Measurements from ENCODE around the gene MPZ. TPM values are rescaled to one million over a fixed set of nuclear protein-coding genes. Genes with fewer than 3 reads are reported as not detected.
A peak's percentile ranks its signal among the peaks of the same experiment; 100 is the strongest.

The MPZ gene
- polyA plus RNA-seq, 3 donors = 0.16 to 9.4 TPM; not detected in 1

DNA sequence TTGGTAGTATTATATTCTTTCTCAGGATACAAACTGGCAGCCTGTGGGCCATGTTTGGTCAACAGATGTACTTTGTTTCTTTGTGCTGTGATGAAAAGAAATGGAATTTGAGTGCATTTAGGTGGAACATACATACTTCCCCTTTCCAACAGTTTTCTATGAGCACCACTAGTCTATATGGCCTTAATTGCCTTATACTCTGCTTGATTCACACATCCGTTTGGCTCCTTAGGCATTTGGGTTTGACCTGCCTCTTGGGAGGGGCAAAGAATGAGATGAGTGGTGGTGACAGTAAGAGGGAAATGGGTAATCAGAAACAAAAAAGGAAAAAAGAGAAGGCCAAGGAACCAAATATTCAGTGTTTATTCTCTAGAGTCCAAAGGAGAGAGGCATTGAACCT, 40.9 kb upstream of the MPZ start:
- no peak overlapping the region for H2AFZ ChIP-seq (ENCODE audit: insufficient read depth, low read depth, low read length, poor library complexity, severe bottlenecking)
- Mint-ChIP-seq H3K4me3 (no peak overlapping the region), H3K4me1 (peaks cover 17% of the 10 kb centered on the region), H3K9me3 (no peaks in the 10 kb centered on the region), H3K36me3 (peaks cover 31 to 40% of the 10 kb centered on the region in 2 donors), H3K27me3 (ENCODE audit: low read depth in 3 of 3) (no peaks in the 10 kb centered on the region), H3K27ac (peak overlapping the region; percentile 30 to 84 (median 47))
- no peak overlapping the region for H3K9ac ChIP-seq (ENCODE audit: insufficient read depth, low read length, poor library complexity, severe bottlenecking)
- no CpG with 5 or more reads among the region's 1 CpG for WGBS (ENCODE audit: insufficient coverage)
- no peak overlapping the region for H3K4me3 ChIP-seq (replicated peaks in 1 of 3; ENCODE audit: low read depth in 2 of 3, low read length in 3 of 3)
- H3K79me2 ChIP-seq (ENCODE audit: insufficient read depth, low read length) = no peaks in the 10 kb centered on the region
- intact Hi-C loops (cut with micrococcal nuclease) = no loop called here
- H3K4me1 ChIP-seq (ENCODE audit: control insufficient read depth in 1 of 2, insufficient read depth in 2 of 2, low read length in 2 of 2) = peaks cover 9 to 13% of the 10 kb centered on the region in 2 donors
- H3K9me3 ChIP-seq (replicated peaks in 1 of 2; ENCODE audit: control insufficient read depth in 1 of 2, insufficient read depth in 1 of 2, low read length in 2 of 2) = no peaks in the 10 kb centered on the region
- TF ChIP-seq, protein P1, sequence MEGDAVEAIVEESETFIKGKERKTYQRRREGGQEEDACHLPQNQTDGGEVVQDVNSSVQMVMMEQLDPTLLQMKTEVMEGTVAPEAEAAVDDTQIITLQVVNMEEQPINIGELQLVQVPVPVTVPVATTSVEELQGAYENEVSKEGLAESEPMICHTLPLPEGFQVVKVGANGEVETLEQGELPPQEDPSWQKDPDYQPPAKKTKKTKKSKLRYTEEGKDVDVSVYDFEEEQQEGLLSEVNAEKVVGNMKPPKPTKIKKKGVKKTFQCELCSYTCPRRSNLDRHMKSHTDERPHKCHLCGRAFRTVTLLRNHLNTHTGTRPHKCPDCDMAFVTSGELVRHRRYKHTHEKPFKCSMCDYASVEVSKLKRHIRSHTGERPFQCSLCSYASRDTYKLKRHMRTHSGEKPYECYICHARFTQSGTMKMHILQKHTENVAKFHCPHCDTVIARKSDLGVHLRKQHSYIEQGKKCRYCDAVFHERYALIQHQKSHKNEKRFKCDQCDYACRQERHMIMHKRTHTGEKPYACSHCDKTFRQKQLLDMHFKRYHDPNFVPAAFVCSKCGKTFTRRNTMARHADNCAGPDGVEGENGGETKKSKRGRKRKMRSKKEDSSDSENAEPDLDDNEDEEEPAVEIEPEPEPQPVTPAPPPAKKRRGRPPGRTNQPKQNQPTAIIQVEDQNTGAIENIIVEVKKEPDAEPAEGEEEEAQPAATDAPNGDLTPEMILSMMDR (IDR thresholded peaks at IDR 0.05) = no peak
- H3K27me3 ChIP-seq (ENCODE audit: control insufficient read depth in 2 of 2, insufficient read depth in 2 of 2, low read length in 2 of 2) = no peaks in the 10 kb centered on the region
- H3K4me2 ChIP-seq (replicated peaks; ENCODE audit: extremely low read depth, low read length, poor library complexity, severe bottlenecking) = no peak overlapping the region
- H3K36me3 ChIP-seq (replicated peaks in 1 of 2; ENCODE audit: control insufficient read depth in 1 of 2, insufficient read depth in 2 of 2, low read length in 2 of 2) = peaks cover 17 to 52% of the 10 kb centered on the region in 2 donors
- peaks cover 16% of the 10 kb centered on the region for H4K20me1 ChIP-seq (ENCODE audit: insufficient read depth, low read length)
- peak; percentile 13 to 30 (median 20) for DNase-seq
- H3K27ac ChIP-seq (ENCODE audit: low read depth in 1 of 2, low read length in 2 of 2) = peak overlapping the region in 1 of 2 donors; percentile 56

DNA sequence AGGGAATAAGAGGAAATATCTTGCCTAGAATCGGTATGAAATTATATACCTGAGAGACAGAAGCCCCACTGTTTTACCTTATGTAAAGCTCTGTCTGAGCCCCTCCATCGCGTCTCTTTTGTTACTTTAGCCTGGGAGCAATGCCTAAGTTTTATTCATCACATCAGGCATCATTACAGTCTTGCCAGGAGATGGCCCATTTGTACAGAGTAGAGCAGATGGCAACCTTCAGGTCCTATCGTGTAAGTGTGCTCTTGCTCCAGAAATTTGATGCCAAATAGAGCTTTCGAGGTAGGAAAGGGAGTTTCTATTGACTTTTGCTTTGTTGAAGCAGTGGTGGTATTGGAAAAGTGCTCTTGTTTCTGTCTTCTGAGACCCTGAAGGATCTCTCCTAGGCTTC, 33.1 kb upstream of the MPZ start:
- Mint-ChIP-seq H3K36me3 (peaks cover 54 to 83% of the 10 kb centered on the region in 2 donors), H3K9me3 (no peaks in the 10 kb centered on the region), H3K27ac (no peak overlapping the region), H3K4me3 (no peak overlapping the region), H3K27me3 (ENCODE audit: low read depth in 3 of 3) (peaks cover 0 to 2% (median 0%) of the 10 kb centered on the region in 3 donors), H3K4me1 (no peaks in the 10 kb centered on the region)
- Histone ChIP-seq H3K27me3 (ENCODE audit: control insufficient read depth in 2 of 2, insufficient read depth in 2 of 2, low read length in 2 of 2) (no peaks in the 10 kb centered on the region), H4K20me1 (ENCODE audit: insufficient read depth, low read length) (no peaks in the 10 kb centered on the region), H3K36me3 (replicated peaks in 1 of 2; ENCODE audit: control insufficient read depth in 1 of 2, insufficient read depth in 2 of 2, low read length in 2 of 2) (peaks cover 71 to 93% of the 10 kb centered on the region in 2 donors), H3K27ac (ENCODE audit: low read depth in 1 of 2, low read length in 2 of 2) (no peak overlapping the region), H3K4me2 (replicated peaks; ENCODE audit: extremely low read depth, low read length, poor library complexity, severe bottlenecking) (no peak overlapping the region), H3K9me3 (replicated peaks in 1 of 2; ENCODE audit: control insufficient read depth in 1 of 2, insufficient read depth in 1 of 2, low read length in 2 of 2) (no peaks in the 10 kb centered on the region), H2AFZ (ENCODE audit: insufficient read depth, low read depth, low read length, poor library complexity, severe bottlenecking) (no peak overlapping the region), H3K4me3 (replicated peaks in 1 of 3; ENCODE audit: low read depth in 2 of 3, low read length in 3 of 3) (no peak overlapping the region), H3K9ac (ENCODE audit: insufficient read depth, low read length, poor library complexity, severe bottlenecking) (no peak overlapping the region), H3K79me2 (ENCODE audit: insufficient read depth, low read length) (no peaks in the 10 kb centered on the region), H3K4me1 (ENCODE audit: control insufficient read depth in 1 of 2, insufficient read depth in 2 of 2, low read length in 2 of 2) (no peaks in the 10 kb centered on the region)
- intact Hi-C loops (cut with micrococcal nuclease) = no loop called here
- TF ChIP-seq, protein P1 (IDR thresholded peaks at IDR 0.05) = no peak
- WGBS (ENCODE audit: insufficient coverage) = 96% methylated on average over 4 of the region's 5 CpGs
- DNase-seq = no peak

All from CD14-positive monocyte (primary cell).